ENCODE data around the gene FBXO34.

FBXO34 gene

DNA sequence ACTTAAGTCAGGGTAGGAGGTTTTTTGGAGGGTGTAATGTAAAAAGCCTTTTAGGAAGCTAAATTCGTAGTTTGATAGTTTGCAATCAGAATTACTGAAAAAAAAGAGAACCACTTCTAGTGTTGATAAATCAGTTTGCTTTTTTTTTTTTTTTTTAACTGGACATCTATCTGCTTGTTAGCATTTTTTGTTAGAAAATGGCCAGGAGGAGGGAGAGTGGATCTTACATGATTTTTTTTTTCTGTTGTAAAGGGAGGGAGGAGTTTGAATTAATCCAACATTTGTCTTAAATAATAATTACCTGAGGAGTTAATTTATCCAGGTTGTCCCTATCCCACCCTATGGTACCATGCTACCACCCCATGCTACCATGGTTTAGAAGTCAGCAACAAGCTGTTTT, 1.2 kb downstream of the FBXO34 start:
- FAIRE-seq = no peak
- DNase-seq (ENCODE audit: low spot score) = no peak

DNA sequence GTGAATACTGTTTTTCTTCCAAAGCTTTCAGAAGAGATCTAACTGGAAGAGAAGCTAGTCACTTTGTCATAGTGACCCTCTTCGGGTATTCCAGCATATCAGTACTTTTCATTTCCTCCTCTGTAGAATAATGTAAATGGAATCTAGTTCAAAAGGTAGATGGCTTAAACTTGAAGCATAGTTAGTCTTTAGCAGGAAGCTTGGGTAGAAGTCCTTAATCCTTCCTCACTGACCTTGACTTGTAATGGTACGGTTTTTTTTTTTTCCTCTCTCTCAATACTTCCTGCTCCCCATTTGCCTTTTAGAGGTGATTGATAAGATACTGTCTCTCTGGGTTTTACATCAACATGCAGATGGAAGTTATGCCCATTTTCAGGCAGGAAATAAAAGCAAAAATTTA, 1.7 kb downstream of the FBXO34 start:
- FAIRE-seq = no peak

DNA sequence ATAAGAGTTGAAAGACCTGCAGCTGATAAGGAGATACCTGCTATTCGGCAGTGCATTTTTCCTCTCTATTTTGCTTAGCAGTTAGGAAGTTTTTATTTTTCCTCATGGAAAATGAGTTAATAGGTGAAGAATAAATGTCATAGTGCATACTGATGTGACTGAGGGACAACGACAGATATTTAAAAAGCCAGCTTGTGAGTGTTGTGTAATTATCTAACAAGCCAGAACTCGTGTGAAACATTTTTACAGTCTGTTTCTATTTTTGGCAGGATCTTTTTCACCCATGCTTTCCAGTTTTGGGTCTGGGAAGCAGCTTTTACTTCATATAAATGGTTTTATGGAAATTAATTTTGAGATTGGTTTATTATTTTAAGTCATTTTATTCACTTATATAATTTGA, 2.9 kb downstream of the FBXO34 start:
- FAIRE-seq (no peak), DNase-seq (ENCODE audit: low spot score) (no peak)

More for the DNA sequence above, 1.7 kb downstream of the FBXO34 start:
- peak; percentile 12 for DNase-seq (ENCODE audit: low spot score)

DNA sequence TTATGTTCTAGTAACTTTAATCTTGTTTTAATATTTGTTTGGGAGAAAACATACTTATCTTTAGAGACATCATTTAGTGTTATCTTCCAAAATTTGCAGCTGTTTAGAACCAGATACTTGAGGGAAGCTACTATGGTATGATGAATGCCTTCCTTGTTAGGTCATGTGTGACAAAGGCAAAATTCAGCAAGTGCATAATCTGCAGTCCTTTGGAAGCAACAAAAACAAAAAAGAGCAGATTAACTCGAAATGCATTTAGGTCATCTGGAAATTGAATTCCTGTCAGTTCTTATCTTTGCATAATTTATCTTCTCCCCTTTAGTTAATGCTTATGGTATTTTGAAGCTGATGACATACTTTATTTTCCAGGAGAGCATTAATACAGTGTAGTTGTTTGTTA, 3.5 kb downstream of the FBXO34 start:
- no peak for DNase-seq (ENCODE audit: low spot score)
- FAIRE-seq = no peak

DNA sequence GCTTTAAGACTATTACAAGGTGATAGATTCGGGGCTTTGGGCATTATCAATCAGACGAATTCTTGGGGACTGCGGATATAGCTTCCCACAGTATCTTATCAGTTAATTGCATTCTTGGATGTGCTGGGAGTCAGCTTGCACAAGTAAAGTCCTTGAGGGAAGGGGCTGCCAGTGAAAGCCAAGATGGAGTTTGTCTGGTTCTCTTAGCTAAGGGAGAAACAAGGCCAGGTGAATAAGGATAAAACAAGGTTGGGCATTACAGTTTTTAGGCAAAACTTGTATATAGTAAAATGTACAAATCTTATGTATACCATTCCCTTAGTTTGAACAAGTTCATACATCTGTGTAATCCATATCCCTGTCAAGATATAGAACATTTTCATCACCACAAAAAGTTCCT, 5.5 kb downstream of the FBXO34 start:
- DNase-seq (ENCODE audit: low spot score) (no peak), FAIRE-seq (no peak)

DNA sequence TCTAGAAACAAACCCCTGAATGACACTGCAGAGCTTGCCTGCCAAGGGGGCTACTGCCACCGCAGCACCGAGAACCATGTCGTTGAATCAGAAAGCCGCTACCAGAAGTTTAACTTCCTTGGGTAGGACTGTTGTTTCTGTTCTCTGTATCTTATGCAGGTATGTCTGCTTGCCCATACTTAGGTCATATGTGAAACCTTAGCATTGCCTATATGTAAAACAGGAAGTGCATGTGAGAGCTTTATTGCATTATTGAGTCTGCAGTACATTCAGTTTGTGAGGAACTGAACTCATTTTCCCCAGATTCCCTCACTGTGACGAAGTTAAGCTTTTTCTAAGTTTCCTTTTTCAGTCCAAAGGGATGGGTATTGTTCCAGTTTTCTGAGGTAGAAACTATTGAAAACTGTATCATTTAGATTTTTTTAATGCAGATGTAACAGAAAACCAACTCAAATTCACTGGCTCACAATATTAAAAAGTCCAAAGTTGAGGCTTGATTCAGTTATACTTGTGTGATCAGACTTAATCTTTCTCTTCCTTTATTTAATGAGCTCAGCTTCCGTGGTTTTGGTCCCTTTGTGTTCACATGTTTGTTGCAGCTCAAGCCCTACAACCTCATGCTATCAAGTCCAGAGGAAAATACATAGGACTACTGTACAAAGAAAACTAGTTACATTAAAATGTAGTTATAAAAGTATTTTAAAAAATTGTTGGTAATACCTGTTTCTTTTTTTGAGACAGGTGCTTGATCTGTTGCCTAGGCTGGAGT, 6.9 kb downstream of the FBXO34 start:
- FAIRE-seq = no peak
- DNase-seq (ENCODE audit: low spot score) = no peak

DNA sequence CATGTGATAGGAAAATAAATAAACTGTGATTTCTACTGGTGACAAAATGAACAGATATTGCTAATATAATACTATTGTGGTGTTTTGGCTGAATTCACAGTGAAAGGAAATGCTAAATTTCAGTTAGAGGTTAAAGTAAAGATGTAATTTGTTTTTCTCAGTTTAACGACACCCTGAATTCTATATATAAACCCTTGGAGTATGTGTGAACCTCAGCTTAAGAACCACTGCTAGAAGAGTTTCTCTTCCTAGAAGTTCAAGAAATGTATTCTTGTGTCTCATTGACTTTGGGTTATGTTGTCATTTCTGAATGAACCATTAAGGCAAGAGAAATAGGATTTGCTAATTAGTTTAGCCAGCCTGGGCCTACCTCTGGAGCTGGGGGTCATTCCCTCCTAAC, 8.2 kb downstream of the FBXO34 start:
- DNase-seq (ENCODE audit: low spot score) = no peak
- no peak for FAIRE-seq

DNA sequence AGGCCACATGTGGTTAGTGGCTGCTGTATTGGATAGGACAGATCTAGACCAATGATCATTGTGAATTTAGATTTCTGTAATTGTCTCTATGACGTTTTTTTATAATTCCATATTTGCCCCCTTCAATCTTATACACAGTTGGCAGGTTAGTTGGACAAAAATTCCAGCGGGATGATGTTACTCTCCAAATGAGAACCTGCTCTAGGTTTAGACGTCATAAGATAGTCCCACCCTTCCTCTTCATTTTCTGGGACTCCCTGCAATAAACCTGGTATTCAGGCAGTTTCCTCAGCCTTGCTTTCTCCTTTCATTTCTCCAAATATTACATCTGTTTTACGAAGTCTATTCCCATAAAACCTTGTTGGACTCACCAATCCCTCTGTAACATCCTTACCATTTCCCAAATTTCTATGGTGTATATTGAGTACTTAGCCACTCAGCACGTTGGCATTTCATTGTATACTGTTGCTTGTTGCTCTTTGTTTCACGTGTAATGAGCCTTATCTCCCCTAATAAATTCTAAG, 10.2 kb downstream of the FBXO34 start:
- DNase-seq (ENCODE audit: low spot score) (no peak), FAIRE-seq (no peak)

DNA sequence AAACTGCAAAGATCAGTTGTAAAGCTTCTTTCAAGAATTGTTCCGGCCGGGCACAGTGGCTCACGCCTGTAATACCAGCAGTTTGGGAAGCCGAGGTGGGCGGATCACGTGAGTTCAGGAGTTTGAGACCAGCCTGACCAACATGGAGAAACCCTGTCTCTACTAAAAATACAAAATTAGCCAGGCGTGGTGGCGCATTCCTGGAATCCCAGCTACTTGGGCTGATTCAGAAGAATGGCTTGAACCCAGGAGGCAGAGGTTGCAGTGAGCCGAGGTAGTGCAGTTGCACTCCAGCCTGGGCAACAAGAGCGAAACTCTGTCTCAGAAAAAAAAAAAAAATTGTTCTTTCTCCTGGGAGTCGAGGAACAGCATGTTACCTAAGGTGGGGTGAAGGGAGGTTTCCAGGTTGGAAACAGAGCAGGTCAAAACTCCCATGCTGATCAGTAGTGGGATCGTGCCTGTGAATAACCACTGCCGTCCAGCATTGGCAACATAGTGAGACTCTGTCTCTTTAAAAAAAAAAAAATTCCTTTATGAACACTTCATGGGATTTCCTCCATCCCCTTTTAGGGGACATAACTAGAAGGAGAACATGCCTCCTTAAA, 13.9 kb downstream of the FBXO34 start:
- DNase-seq (ENCODE audit: low spot score) = peak; percentile 56
- peak; percentile 75 for FAIRE-seq

DNA sequence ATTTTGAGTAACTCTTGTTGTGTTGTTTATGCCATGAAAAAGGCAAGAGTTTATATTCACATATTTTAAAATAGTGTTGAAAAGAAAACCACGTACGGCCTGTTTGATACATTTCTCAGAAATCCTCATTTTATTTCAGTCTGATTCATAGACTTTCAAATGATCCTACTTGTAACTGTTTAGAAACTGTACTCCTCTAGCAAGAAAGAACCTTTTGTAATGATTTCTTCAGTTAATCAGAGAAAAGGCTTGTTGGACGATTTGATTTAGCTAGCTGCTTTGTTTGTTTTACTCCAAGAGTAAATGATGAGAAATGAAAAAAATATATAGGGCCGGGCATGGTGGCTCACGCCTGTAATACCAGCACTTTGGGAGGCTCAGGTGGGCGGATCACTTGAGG, 17.2 kb downstream of the FBXO34 start:
- no peak for FAIRE-seq
- DNase-seq (ENCODE audit: low spot score) = no peak

DNA sequence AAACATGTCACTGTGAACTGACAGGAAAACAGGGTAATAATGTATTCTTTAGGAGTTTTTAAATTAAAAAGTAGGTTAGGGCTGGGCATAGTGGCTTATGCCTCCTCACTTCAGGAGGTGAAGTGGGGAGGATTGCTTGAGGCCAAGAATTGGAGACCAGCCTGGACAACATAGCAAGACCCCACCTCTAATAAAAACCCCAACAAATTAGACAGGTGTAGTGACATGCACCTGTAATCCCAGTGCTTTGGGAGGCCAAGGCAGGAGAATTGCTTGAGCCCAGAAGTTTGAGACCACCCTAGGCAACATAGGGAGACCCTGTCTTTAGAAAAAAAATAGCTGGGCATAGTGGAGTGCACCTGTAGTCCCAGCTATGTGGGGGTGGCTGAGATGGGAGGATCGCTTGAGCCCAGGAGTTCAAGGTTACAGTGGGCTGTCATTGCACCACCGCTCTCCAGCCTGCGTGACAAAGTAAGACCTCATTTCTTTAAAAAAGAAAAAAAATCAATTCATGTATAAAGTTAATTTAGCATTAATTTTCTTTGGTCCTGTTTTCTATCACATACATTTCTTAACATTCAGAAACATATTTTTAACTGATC, 20.4 kb downstream of the FBXO34 start:
- no peak for FAIRE-seq
- DNase-seq (ENCODE audit: low spot score) = no peak

DNA sequence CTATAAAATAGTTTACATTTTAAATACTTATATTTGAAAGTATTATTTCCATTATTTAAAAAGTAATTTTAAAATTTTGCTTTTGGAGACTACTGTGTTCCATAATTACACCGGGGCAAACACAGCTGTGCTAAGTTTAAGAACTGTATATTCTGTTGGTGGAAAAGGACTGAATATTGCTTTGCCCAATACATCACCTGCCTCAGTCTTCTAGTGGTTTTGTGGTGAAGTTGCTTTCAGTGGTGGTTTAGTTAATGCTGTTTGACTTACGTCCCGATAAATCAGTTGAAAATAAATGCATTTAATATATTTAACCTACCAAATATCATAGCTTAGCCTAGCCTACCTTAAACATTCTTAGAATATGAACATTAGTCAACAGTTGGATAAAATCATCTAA, 23.4 kb downstream of the FBXO34 start:
- DNase-seq (ENCODE audit: low spot score) (no peak), FAIRE-seq (no peak)

DNA sequence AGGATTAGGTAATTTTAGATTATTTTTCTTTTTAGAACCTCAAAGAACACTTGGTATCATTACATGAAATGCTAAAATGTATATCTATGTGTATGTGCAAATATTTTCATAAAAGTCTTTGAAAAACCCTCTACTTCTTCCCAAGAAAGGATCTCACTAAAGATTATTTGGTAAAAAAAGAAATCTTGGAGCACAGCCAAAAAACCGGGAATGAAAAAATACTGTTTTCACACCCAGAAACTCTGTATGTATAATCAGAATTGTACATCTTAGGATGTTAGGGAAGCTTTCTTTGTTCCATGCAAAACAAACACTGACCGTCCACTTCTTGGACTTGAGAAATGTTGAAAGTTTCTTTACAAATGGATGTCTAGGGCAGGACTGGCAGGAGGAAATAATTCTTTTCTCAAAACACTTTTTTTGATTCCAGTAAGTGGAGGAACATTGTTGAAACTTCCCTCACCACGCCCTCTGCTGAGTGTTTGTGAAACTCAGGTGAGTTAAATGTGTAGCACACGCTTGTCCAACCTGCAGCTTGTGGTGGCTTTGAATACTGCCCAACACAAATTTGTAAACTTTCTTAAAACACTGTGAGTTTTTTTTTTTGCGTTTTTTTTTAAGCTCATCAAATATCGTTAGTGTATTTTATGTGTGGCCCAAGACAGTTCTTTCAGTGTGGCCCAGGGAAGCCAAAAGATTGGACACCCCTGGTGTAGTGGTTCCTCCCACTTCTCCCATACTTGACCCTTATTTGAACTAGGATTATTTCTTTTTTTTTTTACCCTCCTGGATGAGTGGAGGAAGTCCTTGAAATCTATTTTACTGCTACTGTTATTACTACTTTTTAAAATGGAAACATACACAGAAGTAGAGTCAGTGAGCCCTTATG, 26.6 kb downstream of the FBXO34 start:
- DNase-seq (ENCODE audit: low spot score) (no peak), FAIRE-seq (no peak)

DNA sequence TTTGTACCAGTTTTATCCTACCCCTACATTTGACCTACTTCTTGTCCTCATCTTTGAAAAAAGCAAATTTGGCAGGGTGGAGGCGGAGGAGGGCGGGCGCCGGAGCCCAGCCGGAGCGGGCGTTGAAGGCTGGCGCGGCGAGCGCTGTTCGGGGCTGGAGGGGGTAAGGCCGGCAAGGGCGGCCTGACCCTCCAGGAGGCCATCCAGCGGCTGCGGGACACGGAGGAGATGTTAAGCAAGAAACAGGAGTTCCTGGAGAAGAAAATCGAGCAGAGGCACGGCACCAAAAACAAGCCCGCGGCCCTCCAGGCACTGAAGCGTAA, 27.2 kb downstream of the FBXO34 start:
- DNase-seq (ENCODE audit: low spot score) (no peak), FAIRE-seq (no peak)

DNA sequence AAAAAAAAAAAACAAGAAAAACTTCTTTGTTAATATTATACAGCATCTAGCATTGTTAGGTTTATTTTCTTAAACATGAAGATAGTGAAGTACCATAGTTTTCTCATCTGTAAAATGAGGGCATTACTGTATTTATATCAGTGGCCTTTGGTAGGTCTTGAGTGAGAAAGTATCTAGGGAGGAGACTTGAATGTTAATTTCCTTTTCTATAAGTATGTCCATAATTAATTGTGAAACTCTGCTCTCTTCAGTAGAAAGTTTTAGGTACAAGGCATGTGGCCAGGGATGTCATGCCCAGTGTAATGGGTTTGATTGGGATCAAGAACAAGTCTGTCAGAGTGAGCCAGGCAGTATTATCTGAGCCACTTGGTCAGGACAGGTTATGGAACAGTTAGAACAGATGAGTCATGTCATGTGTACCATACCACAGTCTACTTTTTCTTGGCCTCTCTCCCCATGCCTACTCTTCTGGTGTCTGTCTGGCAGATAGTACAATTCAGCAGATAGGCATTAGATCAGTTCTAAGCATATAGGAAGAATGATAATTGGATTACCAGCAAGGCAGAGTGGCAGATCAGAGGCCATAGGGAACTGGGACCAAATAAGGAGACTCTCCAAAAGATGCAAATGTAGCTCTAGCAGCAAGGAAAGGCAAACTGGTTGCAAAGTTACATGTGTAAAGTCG, 30.4 kb downstream of the FBXO34 start:
- peak; percentile 20 for DNase-seq (ENCODE audit: low spot score)
- FAIRE-seq = peak; percentile 70

DNA sequence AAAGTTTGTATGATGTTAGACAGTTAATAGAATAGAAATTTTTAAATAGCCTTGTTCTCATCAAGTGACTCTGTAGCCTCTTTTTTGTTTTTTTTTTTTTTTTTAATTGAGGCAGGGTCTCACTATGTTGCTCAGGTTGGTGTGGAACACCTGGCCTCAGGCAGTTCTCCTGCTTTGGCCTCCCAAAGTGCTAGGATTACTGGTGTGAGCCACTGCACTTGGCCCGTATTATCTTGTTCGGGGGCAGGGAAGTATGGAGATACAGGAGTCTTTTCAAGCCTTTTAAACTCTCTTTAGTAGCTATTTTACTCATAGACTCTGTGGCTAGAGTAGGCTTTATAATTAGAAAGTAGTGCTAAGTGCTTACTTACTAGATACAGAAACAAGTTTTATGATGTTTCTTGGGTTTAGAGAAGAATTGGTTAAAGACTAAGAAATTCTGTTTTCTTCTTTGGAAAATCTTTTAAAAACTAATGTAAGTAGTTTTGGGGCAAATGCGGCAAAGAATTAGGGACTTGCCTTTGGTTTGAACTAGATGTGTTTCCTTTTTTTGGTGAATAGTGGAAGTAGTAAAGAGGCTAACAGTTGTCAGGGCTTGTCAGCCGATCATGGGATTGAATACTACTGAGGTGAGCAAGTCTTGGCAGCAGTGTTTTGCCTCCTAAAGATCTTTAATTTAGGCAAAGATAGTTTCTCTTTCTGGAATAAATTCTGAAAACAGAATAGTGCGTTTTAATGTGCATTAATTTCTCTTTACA, 31.3 kb downstream of the FBXO34 start:
- no peak for FAIRE-seq

DNA sequence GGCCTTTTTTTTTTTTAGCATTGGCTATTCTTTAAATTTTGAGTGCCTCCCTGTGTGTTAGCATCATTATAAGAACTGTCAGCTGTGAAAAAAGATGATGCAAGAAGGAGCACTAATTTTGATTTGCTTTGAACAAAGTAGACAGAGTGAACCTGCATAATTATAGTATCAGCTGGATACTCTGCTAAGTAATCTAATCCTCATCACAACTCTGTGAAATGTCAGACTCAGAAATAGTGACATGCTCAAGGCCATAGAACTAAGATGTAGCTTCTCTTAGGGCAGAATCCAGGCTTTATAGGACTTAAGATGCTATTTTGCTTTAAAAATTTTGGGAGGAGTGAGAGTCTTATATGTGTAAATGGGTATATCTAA, 31.9 kb downstream of the FBXO34 start:
- DNase-seq (ENCODE audit: low spot score) (no peak), FAIRE-seq (no peak)

More for the DNA sequence above, 31.3 kb downstream of the FBXO34 start:
- DNase-seq (ENCODE audit: low spot score) = no peak

DNA sequence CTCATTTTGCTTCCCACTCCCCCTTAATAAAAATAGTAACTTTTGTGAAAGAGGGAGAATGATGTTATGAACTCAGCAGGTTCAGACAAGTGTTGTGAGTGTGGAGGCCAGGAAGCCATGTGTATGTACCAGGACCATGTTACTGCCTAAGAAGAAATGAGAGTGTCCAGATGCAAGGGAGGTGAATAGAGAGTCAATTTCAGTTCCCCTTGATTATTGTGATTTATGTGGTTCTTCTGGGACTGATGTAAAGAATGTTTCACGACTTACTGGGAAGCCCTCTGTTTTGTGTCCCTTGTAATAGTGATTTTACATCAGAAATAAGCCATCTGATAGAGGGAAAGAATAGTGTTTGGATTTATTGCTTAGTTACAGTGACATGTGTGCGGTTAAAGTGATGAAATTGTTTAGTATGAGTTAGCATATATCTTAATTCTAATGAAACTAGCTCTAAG, 32.5 kb downstream of the FBXO34 start:
- FAIRE-seq = no peak
- DNase-seq (ENCODE audit: low spot score) = no peak

DNA sequence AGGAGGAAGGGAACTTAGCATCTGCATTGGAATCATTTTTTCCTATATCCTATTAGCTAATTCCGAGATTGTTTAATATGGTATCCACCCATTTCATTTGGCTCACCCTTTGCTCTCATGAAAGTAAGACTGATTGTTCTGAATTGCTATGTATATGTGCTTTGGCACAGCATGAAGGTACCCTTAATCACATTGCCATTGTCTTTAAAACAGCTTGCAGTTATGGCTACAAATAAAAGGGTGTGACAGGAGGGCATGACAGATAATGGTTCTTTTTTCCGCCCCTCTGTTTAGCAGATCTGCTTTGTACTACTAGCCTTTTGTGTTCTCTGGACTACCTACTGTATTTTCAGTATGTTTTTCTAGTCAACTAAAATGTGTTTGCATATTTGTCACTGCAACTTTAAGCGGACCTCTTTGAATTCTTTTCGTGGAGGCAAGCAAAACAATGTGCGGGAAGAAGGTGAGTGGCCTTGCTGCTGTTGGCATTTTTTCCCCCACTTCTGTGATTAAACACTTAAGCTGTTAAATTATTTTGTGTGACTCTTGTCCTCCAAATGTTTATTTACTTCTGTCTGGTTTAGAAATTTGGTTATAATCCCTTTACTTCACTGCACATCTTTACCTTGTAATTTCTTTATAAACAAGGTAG, 35.8 kb downstream of the FBXO34 start:
- no peak for FAIRE-seq
- no peak for DNase-seq (ENCODE audit: low spot score)

DNA sequence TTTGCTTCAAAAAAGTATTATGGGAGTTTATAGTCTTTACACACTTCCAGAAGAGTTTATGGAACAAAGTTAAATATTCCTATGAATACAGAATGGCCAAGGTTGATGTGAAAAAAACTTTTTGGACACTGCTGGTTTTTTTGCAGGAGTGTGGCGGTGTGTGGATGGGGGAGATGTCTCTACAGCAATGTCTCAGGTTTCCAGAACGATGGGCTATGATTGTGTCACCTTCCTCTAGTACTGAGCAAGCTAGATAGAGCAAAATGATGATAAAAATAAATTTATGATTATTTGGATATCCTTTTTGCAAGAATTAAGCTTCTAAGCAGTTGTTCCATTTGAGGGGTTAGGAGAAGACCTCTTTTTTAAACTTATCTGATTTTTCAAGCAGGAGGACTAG, 37.9 kb downstream of the FBXO34 start:
- FAIRE-seq = no peak
- no peak for DNase-seq (ENCODE audit: low spot score)
